ENCODE results near the gene APOL1. TPM values are rescaled to one million over a fixed set of nuclear protein-coding genes. Genes with fewer than 3 reads are reported as not detected.

The APOL1 gene
- total RNA-seq, 1 experiment from 2014 or later = 0.30 TPM

DNA sequence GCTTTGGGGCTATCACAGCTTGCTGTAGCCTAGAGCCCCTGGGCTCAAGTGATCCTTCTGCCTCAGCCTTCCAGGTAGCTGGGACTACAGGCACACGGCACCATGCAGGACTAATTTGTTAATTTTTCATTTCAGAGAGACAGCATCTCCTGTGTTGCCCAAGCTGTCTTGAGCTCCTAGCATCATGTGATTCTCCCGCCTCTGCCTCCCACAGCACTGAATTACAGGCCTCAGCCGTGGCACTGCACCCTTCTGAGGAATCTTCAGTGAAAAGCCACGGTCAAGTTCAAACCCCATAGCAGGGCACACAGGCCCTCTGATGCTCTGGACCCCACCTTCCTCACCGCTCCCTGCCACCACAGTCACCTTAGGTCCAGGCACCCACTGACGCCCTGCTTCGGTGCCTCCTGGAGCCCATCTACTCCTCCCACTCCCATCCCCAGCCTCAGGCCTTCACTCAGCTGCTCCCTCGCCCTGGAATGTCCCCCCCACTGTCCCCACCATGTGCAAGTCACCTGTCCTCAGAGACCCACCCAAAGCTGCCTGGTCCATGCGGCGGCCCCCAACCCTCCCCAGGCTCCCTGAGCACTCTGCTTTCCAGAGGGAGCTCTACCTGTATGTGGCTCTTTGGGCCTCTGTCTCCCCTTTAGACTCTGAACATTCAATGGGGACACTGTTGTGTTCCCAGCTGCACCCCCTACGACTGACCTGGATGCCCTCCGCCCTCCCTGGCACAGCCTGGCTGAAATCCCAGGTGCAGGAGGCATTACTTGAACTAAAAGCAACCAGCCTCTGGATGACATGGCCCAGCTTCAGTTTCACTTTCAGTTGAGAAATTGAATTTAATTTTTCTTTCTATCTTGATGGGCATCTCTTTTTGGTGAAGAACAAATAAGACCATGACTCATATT is 15.2 kb upstream of the APOL1 start:
- ChIA-PET CTCF (interaction anchor here (0.6 kb wide), 1 partner anchor 244 kb away, joined by 5 read pairs; no protein-coding TSS in a partner anchor), POLR2A (interaction anchor here (1.0 to 1.7 kb wide), 2 partner anchors 16 to 21 kb away, joined by 3 to 4 read pairs; no protein-coding TSS in a partner anchor), RAD21 (ENCODE audit: low non-redundant PET in 1 of 2, low total read pairs in 2 of 2, uncharacterized antibody in 2 of 2, unreplicated experiment in 2 of 2) (no interaction called here)
- ATAC-seq (no peak), DNase-seq (ENCODE audit: low read depth, low spot score) (no peak)
- Histone ChIP-seq H3K4me3 (replicated peaks in 1 of 2; ENCODE audit: low read depth in 1 of 2, low read length in 2 of 2) (peak overlapping the region; percentile 69 to 84; a peak in 3 of 4 replicates), H3K4me1 (ENCODE audit: control insufficient read depth in 1 of 2, insufficient read depth in 2 of 2, low read length in 2 of 2) (peaks cover 15 to 22% of the 10 kb centered on the region in 2 experiments; a peak in 3 of 4 replicates), H3K9me2 (ENCODE audit: insufficient read depth) (no peaks in the 10 kb centered on the region), H3K79me2 (ENCODE audit: insufficient read depth, low read length) (peaks cover 7% of the 10 kb centered on the region; the same call in 1 of the 2 replicates), H3K9me3 (ENCODE audit: control insufficient read depth in 1 of 2, insufficient read depth in 1 of 2, low read depth in 1 of 2, low read length in 2 of 2) (no peaks in the 10 kb centered on the region), H3K36me3 (ENCODE audit: control insufficient read depth in 1 of 2, insufficient read depth in 2 of 2, low read length in 2 of 2) (no peaks in the 10 kb centered on the region), H4K20me1 (ENCODE audit: insufficient read depth) (no peaks in the 10 kb centered on the region), H3K27me3 (ENCODE audit: insufficient read depth, low read length) (no peaks in the 10 kb centered on the region), H3K9ac (ENCODE audit: low read length) (peak overlapping the region; percentile 73), H3K4me2 (ENCODE audit: low read length) (peak overlapping the region; percentile 90), H3K27ac (ENCODE audit: low read depth, low read length) (no peak overlapping the region), H2AFZ (ENCODE audit: low read depth, low read length, poor library complexity, severe bottlenecking) (no peak overlapping the region)
- intact Hi-C loops (cut with micrococcal nuclease) = loop anchor here (5.0 kb wide), 1 partner anchor 40 kb away; no protein-coding TSS in a partner anchor
- no TSS peak for BruUV-seq (replicated peaks)
- TF ChIP-seq JUND (IDR thresholded peaks at IDR 0.05) (no peak), ZNF274 (IDR thresholded peaks at IDR 0.05; ENCODE audit: low read depth, low read length) (no peak), SIN3A (IDR thresholded peaks at IDR 0.05; ENCODE audit: low read depth) (no peak), CBX3 (IDR thresholded peaks at IDR 0.05; ENCODE audit: low read depth) (no peak), CEBPB (IDR thresholded peaks at IDR 0.05; ENCODE audit: low read depth) (no peak)
- TF ChIP-seq, protein P1, sequence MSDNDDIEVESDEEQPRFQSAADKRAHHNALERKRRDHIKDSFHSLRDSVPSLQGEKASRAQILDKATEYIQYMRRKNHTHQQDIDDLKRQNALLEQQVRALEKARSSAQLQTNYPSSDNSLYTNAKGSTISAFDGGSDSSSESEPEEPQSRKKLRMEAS (IDR thresholded peaks at IDR 0.05) = no peak
- TF ChIP-seq, protein P2, sequence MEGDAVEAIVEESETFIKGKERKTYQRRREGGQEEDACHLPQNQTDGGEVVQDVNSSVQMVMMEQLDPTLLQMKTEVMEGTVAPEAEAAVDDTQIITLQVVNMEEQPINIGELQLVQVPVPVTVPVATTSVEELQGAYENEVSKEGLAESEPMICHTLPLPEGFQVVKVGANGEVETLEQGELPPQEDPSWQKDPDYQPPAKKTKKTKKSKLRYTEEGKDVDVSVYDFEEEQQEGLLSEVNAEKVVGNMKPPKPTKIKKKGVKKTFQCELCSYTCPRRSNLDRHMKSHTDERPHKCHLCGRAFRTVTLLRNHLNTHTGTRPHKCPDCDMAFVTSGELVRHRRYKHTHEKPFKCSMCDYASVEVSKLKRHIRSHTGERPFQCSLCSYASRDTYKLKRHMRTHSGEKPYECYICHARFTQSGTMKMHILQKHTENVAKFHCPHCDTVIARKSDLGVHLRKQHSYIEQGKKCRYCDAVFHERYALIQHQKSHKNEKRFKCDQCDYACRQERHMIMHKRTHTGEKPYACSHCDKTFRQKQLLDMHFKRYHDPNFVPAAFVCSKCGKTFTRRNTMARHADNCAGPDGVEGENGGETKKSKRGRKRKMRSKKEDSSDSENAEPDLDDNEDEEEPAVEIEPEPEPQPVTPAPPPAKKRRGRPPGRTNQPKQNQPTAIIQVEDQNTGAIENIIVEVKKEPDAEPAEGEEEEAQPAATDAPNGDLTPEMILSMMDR (IDR thresholded peaks at IDR 0.05 in 2 of 3, conservative IDR thresholded peaks at IDR 0.05 in 1 of 3; ENCODE audit: borderline replicate concordance in 1 of 3, insufficient read depth in 1 of 3, low read depth in 2 of 3, low read length in 2 of 3) = no peak

All from HCT116 (cell line).